HG02763 (cell line): ENCODE data around the gene ZFR2.
A peak's percentile ranks its signal among the peaks of the same experiment; 100 is the strongest.
"Not testable (repeated sequence)": the region's sequence is repeated elsewhere in the genome, so short reads cannot be mapped to it uniquely, and the experiment has no call there.

Experiments
- ATAC-seq: cut with Tn5 transposase; IDR thresholded peaks from one replicate; pipeline ENCODE4 v1.9.1; 2021; ENCODE audit warnings: mild to moderate bottlenecking, moderate library complexity; ENCODE audit not compliant: unreplicated experiment

The ZFR2 gene

DNA sequence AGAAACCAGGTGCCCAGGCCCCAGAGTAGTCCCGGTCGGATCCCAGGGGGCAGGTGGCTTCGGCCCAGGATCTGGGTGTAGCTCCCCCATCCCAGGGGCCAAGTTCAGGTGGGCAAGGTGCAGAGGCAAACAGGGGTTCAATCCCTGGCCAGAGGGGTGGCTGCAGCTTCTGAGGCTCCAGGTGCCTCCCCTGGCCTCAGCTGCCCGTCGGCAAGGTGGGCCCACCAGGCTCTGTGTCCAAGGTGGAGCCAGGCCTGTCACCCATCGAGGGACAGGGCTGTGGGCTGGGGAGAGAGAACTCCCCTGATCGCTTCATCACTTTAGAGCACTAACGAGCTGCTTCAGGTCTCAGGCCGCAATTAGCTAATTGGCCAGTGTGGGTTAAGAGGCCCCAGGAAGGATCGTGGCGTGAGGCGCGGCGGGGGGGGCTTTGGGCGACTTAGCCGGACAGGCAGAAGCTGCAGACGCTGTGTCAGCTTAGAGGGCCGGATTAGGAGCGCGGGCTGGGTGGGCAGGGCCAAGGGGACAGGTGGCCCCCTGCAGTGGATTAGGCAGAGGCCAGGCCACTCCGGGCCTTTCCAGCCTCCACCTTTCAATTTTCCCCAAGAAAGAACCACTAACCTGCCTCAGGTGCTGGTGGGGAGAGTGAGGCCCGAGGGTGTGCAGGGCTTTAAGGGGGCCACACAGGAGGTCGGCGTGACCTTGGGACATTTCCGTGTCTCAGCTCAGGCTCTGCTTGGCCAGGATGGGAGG, 94.0 kb downstream of the ZFR2 start:
- no peak for ATAC-seq

DNA sequence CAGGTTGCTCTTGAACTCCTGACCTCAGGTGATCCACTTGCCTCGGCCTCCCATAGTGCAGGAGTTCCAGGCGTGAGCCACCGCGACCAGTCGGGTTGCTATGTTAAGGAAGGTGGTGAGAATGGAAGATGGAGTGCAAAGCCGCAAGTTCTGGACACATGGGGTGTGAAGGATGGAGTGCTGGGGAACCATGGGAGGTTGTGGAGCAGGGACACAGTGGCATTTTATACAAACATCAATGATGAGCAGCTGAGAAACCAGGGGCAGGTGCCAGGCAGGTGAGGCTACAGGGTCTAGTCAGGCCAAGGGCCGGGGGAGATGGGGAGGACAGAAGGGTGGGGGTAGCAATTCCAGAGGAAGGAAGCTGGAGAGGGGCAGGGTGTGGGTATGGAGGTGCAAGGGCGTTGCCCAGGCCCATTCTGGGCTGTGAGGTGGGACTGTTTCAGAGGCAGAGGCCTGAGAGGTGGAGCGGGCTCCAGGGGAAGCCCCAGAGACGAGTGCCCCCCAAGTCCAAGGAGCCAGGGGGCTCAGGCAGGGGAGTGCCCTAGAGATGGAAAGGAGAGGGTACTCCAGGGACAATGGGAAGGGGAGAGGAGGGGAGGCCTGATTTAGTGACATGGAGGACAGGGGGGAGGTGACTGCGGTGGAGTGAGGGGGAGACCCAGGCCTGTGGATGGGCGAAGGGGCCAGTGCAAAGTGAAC, 94.9 kb downstream of the ZFR2 start:
- no peak for ATAC-seq

DNA sequence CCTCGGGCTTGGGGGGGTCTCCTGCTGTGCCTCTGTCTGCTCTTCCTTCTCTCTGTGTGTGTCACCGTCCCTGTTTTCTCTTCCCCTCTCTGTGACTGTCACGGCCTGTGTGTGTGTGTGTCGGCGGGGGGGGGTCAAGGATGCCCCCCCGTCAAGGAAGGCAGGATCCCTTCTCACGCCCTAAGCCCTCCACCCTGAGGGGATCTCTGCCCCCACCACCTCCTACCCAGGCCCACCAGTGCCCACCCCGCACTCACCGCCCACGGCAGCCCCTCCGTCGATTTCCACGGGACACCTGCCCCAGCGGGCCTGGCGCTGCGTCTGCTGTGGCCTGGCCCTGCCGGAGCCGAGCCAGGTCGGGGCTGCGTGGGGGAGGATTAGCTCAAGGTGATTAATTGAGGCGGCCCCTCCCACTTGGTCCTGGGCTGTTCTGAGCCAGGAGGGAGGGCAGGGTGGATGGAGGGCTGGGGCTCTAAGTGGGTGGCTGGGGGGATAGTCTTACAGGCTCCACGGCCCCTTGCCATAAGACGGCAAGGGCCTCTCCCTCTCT, 96.9 kb downstream of the ZFR2 start, which contains the start of gene RAX2:
RAX2 (minus strand) TSS at position 323 of the 550 bp plus-strand sequence. CDS start 486 bp downstream, outside the sequence.
- no peak for ATAC-seq

DNA sequence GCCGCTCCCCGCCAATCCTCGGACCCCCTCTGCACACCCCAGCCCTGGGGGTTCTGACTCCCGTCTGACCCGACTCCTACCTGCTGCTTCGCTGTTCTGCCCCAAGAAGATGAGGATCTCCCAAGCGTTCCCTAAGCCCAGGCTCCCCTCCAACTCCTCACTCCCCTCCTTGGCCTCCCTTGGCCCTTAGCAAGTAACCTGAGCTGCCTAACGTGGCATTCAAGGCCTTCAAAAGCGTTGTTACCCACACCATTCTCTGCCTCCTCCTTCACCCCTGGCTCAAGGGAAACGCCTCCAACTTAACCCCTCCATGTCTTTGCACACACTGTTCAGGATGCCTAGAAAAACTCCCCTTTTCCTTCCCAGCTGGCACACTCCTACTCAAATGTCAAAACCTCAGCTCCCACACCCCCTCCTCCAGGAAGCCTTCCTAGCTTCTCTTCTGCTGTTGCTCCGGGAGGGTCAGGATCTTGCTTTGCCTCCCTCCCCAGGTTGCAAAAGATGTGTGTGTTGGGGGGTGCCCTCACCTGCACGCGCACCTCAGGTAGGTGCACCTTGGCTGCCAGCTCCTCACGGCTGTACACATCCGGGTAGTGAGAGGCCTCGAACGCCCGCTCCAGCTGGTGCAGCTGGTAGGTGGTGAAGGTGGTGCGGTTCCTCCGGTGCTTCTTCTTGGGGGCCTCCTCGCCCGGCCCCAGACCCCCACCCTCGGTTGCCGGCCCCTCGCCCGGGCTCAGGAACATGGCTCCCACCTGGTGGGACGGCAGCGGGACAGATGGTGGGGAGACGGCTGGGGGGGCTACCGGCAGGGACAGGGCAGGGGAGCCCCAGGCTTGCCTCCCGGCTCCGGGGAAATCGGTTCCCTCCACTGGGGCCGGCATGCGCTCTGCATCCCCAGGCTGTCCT, 97.6 kb downstream of the ZFR2 start:
- no peak for ATAC-seq

DNA sequence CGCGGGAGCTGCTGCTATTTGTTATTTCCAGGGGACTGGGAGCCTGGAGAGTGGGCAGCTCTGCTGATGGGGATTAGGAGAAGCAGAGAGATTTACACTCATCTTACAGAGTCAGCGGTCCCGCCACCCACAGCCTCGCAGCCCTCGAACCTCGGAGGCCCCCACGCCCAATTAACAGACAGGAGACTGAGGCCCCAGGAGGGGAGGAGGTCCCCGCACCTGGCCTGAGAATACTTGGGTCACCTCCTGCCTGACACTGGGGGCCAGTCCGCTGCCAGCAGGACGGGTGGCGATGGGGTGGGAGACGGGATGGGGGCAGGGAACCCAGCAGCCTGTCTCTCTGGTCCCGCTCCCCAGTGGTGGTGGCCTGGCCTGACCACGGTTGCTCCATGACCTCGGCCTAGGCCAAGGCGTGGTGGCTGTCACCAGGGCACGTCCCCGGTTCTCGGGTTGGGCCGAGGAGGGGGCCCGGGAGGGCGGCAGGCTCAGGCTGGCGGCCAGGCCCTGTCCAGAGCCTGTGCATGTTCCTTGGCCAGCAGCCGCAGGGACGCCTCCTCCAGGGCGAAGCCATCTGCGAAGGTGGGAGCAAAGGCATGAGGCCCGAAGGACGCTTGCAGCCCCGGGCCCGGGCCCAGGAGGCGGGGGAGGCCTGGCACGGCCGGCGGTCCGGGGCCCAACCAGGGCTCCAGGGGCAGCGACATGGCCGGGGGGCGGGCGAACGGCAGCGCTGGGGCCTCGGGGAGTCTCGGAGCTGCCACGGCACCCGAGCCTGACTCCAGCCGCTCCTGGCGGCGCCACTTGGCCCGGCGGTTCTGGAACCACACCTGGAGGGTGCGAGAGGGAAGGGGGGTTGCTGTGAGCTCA, 98.5 kb downstream of the ZFR2 start:
- ATAC-seq, result no peak

DNA sequence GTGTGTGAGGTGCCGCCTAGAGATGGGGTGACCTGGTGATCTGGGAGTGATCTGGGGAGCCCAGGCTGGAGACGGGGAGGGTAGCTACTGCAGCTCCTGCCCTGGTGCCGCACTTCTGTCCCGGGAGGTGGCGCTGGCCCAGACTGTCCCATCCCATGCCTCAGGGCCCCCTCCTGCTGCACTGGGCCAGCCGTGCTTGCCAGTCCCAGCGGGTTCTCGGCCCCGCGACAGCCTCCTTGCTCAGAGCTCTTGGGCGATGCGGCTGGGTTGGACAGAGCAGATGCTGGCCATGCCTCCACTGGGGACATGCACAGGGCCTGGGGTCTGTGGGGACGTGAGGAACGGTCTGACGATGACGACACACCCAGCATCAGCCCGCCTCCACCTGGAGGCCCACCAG, 99.3 kb downstream of the ZFR2 start:
- ATAC-seq, result no peak

DNA sequence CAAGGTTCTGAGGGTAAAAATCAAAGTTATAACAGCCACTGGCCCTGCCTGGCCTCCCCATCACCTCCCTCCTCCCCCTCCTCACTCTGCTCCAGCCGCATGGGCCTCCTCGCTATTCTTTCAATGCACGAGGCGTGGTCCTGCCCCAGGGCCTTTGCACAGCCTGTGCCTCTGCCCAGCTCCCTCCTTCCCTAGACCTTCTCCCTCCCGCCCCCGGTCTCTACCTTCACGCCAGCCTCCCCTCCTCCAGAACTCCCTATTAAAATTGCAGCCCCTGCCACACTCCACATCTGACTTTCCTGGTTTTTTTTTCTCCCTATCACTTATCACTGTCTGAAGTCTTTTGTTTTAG, 100.1 kb downstream of the ZFR2 start:
- ATAC-seq, result no peak

DNA sequence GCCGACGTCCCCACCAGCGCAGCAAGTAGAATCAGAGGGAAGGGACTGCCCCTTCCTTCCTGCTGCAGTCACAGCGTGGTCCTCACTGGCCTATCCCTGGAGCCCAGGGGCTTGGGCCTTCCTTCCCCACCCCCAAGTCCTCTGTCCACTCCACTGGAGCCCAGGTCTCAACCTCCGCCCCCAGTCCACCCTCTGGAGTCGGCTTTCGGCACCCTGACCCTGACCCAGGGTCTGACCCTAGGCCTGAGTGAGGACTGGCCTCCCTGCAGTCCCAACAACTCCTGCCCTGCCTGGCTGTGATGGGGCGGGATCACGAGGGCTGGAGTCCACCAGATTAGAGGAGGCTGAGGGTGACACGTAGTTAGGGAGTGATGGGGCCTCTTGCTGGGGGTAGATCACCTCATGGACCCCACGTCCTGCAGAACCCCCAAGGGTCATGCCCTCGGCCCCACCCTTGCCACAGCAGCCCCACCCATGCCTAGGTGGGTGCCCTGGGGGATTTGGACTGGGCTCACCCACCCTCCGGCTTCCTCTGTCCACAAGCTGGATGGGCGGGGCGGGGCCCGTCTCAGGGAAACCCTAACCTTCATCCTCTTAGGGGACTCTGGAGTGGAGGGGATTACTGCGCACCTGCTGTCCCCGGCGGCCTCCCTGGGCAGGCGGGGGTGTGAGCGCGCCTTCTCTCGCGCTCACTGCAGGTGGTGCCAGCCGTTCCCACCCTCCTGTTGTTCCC, 100.7 kb downstream of the ZFR2 start:
- no peak for ATAC-seq

DNA sequence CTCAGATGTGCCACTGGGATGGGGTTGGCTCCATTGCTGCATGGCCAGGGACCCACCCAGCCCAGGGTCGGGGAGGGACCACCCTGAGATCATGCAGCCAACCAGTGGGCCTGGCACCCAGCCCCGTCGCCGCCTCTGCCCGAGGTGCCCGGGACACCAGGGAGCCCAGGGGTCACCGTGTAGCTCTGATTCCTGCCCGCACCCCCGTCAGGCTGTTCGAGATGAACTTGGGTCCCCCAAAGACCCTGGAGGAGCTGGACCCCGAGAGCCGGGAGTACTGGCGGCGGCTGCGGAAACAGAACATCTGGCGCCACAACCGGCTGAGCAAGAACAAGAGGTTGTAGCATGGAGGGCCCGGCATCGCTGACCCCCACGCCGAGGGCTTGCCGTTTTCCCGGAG, 101.8 kb downstream of the ZFR2 start:
- no peak for ATAC-seq

DNA sequence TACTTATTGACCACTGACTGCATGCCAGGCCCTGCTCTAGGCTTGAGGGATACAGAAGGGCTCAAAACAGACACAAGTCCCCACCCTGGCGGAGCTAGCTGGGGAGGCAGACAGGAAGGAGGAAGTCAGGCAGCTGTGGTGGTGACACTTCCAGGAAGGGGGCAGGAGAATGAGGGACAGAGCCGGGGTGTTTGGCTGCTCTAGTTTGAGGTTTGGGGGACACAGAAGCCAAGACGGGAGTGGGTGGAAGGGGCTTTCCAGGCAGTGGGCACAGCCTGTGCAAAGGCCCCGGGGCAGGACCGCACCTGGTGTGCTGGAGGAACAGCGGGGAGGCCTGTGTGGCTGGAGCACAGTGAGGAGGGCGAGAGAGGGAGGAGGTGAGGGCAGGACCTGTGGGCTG, 102.3 kb downstream of the ZFR2 start:
- no peak for ATAC-seq

DNA sequence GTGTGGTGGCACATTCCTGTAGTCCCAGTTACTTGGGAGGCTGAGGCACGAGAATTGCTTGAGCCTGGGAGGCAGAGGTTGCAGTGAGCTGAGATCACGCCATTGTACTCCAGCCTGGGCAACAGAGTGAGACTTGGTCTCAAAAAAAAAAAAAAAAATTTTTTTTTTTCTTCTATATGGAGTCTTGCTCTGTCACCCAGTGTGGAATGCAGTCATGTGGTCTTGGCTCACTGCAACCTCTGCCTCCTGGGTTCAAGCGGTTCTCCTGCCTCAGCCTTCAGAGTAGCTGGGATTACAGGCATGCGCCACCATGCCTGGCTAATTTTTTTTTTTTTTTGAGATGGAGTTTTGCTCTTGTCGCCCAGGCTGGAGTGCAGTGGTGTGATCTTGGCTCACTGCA, 103.1 kb downstream of the ZFR2 start:
- ATAC-seq, result not testable (repeated sequence)

DNA sequence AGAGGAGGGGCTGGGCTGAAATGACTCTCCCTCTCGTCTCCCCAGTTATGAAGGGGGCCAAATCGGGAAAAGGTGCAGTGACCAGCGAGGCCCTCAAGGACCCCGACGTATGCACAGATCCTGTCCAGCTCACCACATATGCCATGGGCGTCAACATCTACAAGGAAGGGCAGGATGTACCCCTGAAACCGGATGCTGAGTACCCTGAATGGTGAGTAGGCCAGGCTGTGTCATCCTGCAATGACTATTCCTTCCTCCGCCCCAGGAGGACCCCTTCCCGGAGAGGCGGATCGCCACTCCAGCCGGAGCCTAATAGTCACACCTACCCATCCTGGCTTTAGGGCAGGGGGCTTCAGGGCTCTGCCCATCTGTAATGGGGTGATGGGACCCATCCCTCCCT, 103.7 kb downstream of the ZFR2 start:
- ATAC-seq, result no peak

DNA sequence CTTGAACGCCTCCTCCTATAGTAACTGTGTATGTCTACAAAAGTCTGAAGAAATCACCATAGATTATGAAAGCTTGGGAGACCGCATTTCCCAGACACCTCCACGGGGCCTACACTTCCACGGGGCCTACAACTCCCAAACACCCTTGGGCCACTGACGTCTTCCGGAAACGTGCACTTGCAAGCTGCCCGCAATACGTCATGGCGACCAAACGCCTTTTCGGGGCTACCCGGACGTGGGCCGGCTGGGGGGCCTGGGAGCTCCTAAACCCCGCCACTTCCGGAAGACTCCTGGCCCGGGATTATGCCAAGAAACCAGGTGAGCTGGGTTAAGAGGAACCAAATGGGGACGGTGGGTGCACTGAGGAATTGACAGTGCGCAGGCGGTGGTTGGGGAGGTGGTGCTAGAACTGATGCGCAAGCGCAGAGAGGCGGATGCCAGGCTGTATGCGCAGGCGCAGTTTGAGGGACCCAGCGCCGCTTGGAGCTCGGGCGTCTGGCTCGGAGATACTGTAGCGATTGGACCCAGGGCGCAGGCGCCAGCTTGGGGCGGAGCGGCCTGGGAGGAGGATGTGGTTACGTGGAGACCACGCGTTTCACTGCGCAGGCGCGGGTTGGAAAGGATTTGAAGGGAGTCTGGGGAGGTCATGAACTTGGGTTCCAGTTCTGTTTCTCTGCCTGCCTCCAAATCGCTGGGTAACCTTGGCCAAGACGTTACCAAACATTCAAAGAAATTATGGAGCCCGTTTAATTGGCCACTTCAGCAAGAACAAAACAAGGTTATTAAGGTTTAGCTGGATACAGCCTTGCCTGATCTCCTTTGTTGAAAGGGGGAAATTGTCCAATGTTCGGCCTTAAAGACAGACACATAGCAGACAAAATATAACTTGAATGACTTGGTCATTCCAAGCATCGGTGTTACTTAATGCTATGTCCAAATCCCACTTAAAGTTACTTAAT, 106.1 kb downstream of the ZFR2 start, which contains the start of gene MRPL54:
MRPL54 (plus strand) TSS at position 182 of the 959 bp plus-strand sequence; CDS start at position 201, 19 bp downstream.
- peak; percentile 72 for ATAC-seq

DNA sequence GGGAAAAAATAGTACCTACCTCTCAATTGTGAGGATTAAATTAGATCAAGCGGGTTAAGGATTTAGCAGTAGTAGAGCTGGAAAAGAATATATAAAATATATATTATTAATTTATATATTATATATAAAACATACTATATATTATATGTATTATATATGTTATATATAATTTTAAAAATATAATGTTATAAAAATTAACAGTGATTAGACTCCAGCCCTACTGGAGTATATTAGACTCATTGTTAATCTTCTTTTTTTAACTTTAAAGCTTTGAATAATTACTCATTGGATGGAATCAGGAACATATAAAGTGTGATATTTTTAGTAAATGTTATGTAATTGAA, 106.7 kb downstream of the ZFR2 start:
- ATAC-seq, result no peak

DNA sequence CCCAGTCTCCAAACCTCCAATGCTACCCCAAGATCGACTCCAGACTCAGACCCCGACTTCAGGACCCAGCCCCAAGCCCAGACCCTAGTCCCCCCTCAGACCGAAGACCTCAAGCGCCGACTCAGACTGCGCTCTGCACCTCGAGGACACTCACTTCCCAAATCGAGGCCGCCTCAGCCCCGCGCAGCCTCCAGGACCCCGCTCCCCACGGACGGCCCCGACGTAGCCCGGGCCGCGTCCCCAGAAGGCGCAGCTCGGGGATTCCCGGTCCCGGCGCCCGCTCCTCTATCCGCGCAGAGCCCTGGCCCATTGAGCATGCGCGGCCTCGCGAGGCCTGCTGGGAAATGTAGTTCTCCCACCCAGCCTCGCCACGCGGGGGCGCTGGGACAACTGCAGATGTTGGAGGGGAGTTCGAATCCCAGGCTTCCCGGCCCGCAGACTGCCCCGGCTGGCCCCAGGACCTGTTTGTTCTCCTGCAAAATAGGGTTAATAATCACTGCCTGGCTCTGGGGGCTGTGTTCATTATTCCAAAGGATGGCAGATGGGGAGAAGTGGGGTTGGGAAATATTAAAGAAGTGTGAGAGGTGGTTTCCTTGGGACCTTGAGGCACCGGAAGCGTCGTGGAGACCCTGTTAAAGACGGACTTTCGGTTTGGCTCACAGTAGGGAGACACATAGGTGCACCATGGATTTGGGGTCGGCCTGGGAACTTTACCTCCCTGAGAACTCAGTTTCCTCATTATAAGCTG, 107.3 kb downstream of the ZFR2 start, which contains the start of gene APBA3:
APBA3 (minus strand) TSS at position 311 of the 748 bp plus-strand sequence. CDS start 1,428 bp downstream, outside the sequence.
- ATAC-seq, result peak; percentile 52

DNA sequence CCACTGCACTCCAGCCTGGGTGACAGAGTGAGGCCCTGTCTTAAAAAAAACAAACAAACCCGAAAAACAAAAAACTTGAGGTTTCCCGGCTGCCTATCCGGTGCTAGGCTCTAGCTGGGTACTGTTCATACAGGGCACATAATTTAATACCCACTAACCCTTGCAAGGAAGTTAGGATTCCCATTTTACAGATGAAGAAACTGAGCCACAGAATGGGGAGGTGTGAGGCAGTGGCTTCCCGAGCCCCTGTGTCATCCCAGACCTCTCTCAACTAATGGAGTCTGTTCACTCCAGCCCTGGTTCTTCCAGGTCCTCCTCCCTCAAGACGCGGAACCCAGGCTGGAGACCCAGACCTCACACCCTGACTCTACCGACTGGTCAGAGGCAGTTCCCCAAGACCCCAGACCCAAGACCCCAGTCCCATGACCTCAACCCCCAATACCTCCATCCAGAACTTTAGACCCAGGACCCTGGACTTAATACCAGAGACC, 107.9 kb downstream of the ZFR2 start:
- no peak for ATAC-seq

DNA sequence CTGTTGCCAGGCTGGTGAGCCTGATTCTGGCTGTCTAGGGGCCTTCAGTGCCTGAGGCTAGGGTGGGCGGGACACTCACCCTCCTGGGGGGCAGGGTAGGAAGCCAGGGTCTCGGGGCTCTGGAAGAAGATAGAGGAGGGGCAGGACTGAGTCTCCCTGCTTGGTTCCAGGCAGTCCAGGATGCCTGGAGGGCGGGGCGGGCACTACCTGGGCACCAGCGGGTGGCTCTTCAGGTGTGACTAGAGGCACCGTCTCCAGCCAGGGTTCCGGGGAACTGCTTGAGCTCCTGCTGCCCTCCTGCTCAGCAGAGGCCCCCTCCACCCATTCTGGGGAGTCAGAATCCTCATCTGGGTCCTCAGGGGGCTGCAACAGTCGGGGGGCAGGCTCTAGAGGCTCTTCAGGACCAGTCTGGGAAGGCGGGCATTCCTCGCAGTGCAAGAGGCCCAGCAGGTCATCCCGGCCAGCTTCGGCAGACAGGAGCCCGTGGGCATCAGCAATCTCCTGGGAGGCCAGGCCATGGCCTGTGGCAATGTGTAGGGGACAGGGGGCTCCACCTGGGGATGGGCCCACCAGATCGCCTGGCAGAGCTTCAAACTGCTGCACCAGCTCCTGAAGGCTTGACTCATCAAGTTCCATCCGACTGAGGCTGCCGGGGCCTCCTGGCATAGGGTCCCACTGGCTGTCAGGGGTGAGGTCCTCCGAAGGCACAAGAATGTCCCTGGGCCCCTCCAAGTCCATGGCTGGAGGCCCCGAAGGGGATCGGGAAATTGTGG, 109.2 kb downstream of the ZFR2 start:
- no peak for ATAC-seq
